HepG2 (cell line): ENCODE measurements around the gene AZU1. TPM values are rescaled to one million over a fixed set of nuclear protein-coding genes. Genes with fewer than 3 reads are reported as not detected.

Experiments
- ATAC-seq: fragments of 200-7000 bp; cut with Tn5 transposase; 3 replicates; pipeline ENCODE4 v1.9.1; 2020; ENCODE audit warnings: mild to moderate bottlenecking, moderate library complexity
- BruUV-seq: library from RNA; stranded (reverse); fragments of 400-500 nt; replicated peaks from 2 replicates; lab custom pipeline; 2021; lab: Mats Ljungman, UMichigan
- CTCF ChIA-PET: fragments of 300-600 bp; formaldehyde crosslinking; extraction: SDS; loops from one replicate; lab custom pipeline; 2021; ENCODE audit warnings: low total read pairs, inconsistent platforms, low intra/inter-chr PET ratio; lab: Yijun Ruan, JAX
- POLR2A ChIA-PET: fragments of 350-600 bp; sonication (Branson Sonifier 250); formaldehyde crosslinking; loops from one replicate; lab custom pipeline; 2020; ENCODE audit warnings: antibody characterized with exemption, inconsistent platforms; lab: Yijun Ruan, JAX
- DNase-seq: peaks from one replicate; pipeline ENCODE4 v3.0.0-alpha.2; 2015; ENCODE audit warnings: low spot score
- FAIRE-seq: peaks from 3 replicates; lab custom pipeline; 2011; peaks lifted over from hg19 to GRCh38; lab: Jason Lieb, UNC
- H2AFZ ChIP-seq: one replicate; pipeline ENCODE4 v1.6.1; 2011; ENCODE audit warnings: low read length, inconsistent platforms
- H3K27ac ChIP-seq: fragments of 300-600 bp; 3 replicates; pipeline ENCODE4 v1.8.0; 2011; ENCODE audit warnings: mixed run types, mild to moderate bottlenecking, mixed read lengths, low read length, inconsistent platforms; ENCODE audit not compliant: insufficient read depth; ENCODE audit errors: extremely low read length
- H3K27me3 ChIP-seq, 2 experiments: fragments of 200-600 bp in 1 of 2; 2 replicates in 1 of 2; 3 replicates in 1 of 2; pipeline versions ENCODE4 v1.6.0 to v1.8.0; 2011; ENCODE audit warnings: low read length in 2 of 2, mild to moderate bottlenecking in 2 of 2, moderate library complexity in 2 of 2, inconsistent platforms in 1 of 2; ENCODE audit not compliant: insufficient read depth in 2 of 2, control insufficient read depth in 1 of 2
- H3K36me3 ChIP-seq, 2 experiments: fragments of 200-600 bp in 1 of 2; replicated peaks in 1 of 2; 2 replicates in 1 of 2; 3 replicates in 1 of 2; pipeline versions ENCODE4 v1.5.1 to v1.8.0; 2011; ENCODE audit warnings: low read length in 2 of 2, inconsistent platforms in 1 of 2; ENCODE audit not compliant: insufficient read depth in 2 of 2, control insufficient read depth in 1 of 2
- H3K4me1 ChIP-seq: 2 replicates; pipeline ENCODE4 v1.5.1; 2012; ENCODE audit warnings: low read length, inconsistent platforms; ENCODE audit not compliant: insufficient read depth
- H3K4me2 ChIP-seq: 2 replicates; pipeline ENCODE4 v1.6.0; 2011; ENCODE audit warnings: low read depth, low read length, inconsistent platforms
- H3K4me3 ChIP-seq, 3 experiments: fragments of 200-600 bp in 1 of 3; sonication (generic), shearing (Covaris generic) in 1 of 3; replicated peaks in 1 of 3; 2 replicates each; pipeline ENCODE4 v1.5.1; 2011 to 2016; ENCODE audit warnings: low read length in 3 of 3, inconsistent platforms in 2 of 3, low read depth in 2 of 3, mild to moderate bottlenecking in 2 of 3, control low read depth in 1 of 3, mixed read lengths in 1 of 3; ENCODE audit not compliant: insufficient read depth in 1 of 3
- H3K79me2 ChIP-seq: one replicate; pipeline ENCODE4 v1.6.1; 2011; ENCODE audit warnings: low read length, inconsistent platforms; ENCODE audit not compliant: insufficient read depth
- H3K9ac ChIP-seq: 2 replicates; pipeline ENCODE4 v1.6.0; 2011; ENCODE audit warnings: mild to moderate bottlenecking, low read depth, low read length, inconsistent platforms; ENCODE audit not compliant: insufficient read depth
- H3K9me3 ChIP-seq: 2 replicates; pipeline ENCODE4 v1.5.1; 2012; ENCODE audit warnings: mild to moderate bottlenecking, low read length
- H4K20me1 ChIP-seq: 2 replicates; pipeline ENCODE4 v1.6.0; 2011; ENCODE audit warnings: inconsistent platforms, mild to moderate bottlenecking, low read length, moderate library complexity; ENCODE audit not compliant: insufficient read depth
- KLF9 ChIP-seq: IDR thresholded peaks from 2 replicates; pipeline ENCODE4 v1.6.1; 2016; ENCODE audit warnings: low read depth
- LBX2 ChIP-seq: sonication (generic); formaldehyde crosslinking; IDR thresholded peaks from 2 replicates; pipeline ENCODE4 v1.5.0; 2020; ENCODE audit warnings: missing genetic modification reagents, mild to moderate bottlenecking, borderline replicate concordance
- SRY ChIP-seq: sonication (generic); formaldehyde crosslinking; IDR thresholded peaks from 2 replicates; pipeline ENCODE4 v1.8.0; 2022; ENCODE audit warnings: mild to moderate bottlenecking, missing genetic modification reagents
- ZFY ChIP-seq: sonication (generic); formaldehyde crosslinking; IDR thresholded peaks from 2 replicates; pipeline ENCODE4 v1.4.0; 2020; ENCODE audit warnings: missing genetic modification reagents
- ZNF234 ChIP-seq: sonication (generic); formaldehyde crosslinking; conservative IDR thresholded peaks from 2 replicates; pipeline ENCODE4 v1.5.1; 2020; ENCODE audit warnings: mild to moderate bottlenecking, missing genetic modification reagents
- ZNF333 ChIP-seq: sonication (generic); formaldehyde crosslinking; IDR thresholded peaks from 2 replicates; pipeline ENCODE4 v1.4.0; 2020; ENCODE audit warnings: mild to moderate bottlenecking, missing genetic modification reagents, borderline replicate concordance
- ZNF468 ChIP-seq: sonication (generic); formaldehyde crosslinking; IDR thresholded peaks from 2 replicates; pipeline ENCODE4 v1.8.0; 2022; ENCODE audit warnings: mild to moderate bottlenecking, moderate library complexity, missing genetic modification reagents
- ZNF549 ChIP-seq: sonication (generic); formaldehyde crosslinking; IDR thresholded peaks from 2 replicates; pipeline ENCODE4 v1.5.0; 2020; ENCODE audit warnings: missing genetic modification reagents
- ZNF770 ChIP-seq: sonication (generic); formaldehyde crosslinking; IDR thresholded peaks from 2 replicates; pipeline ENCODE4 v1.5.0; 2020; ENCODE audit warnings: mild to moderate bottlenecking, missing genetic modification reagents
- ZSCAN29 ChIP-seq: sonication (generic); formaldehyde crosslinking; conservative IDR thresholded peaks from 2 replicates; pipeline ENCODE4 v1.4.0; 2020; ENCODE audit warnings: mild to moderate bottlenecking, missing genetic modification reagents
- WGBS: methylation state at CpG from one replicate; pipeline ENCODE4 v1.1.6; 2017; ENCODE audit warnings: low lambda C conversion rate; 5-methylcytosine and 5-hydroxymethylcytosine counted together
- in situ Hi-C: cut with HindIII; loops from 2 replicates; pipeline ENCODE4 v1.10.0; 2017; ENCODE audit warnings: low pct_unique_long_range_greater_than_20kb; ENCODE audit not compliant: extremely low pct_ligation_motif_present
- intact Hi-C: fragments of 100-400 bp; cut with micrococcal nuclease; formaldehyde crosslinking; loops from one replicate; pipeline ENCODE4 v1.10.0; 2022; ENCODE audit not compliant: unreplicated experiment
- polyA plus RNA-seq, 8 experiments: library from polyadenylated mRNA; depleted of rRNA in 3 of 8; stranded (reverse) in 7 of 8; unstranded in 1 of 8; fragments of >200 nt; fragmentation: Illumina TruSeq in 4 of 8; extraction: Trizol in 4 of 8; gene quantifications; 2 replicates each; pipeline versions ENCODE4 v1.2.1 to v1.2.3, GENCODE V29; 2011 to 2016; ENCODE audit warnings: low read depth in 4 of 8, missing spikeins in 1 of 8, mixed read lengths in 1 of 8; ENCODE audit not compliant: insufficient read depth in 1 of 8
- total RNA-seq, 5 experiments: library from RNA; depleted of rRNA; stranded (reverse); fragments of >200 nt; fragmentation: Illumina TruSeq; extraction: Trizol; gene quantifications; 2 replicates each; pipeline ENCODE4 v1.2.3, GENCODE V29; 2016; ENCODE audit warnings: low read depth in 1 of 5
- TF ChIP-seq, protein P1 (sequence below): sonication (generic); formaldehyde crosslinking; IDR thresholded peaks from 2 replicates; pipeline ENCODE4 v1.8.1; 2023; ENCODE audit warnings: mild to moderate bottlenecking, missing genetic modification reagents
- TF ChIP-seq, protein P2 (sequence below): sonication (generic); formaldehyde crosslinking; IDR thresholded peaks from 2 replicates; pipeline ENCODE4 v1.4.0; 2020; ENCODE audit warnings: missing genetic modification reagents, borderline replicate concordance

Gene AZU1
- total and polyA plus RNA-seq, 2 of the 13 experiments (the other 11 are each of a cell fraction or from before 2014, with no cell fraction given) = not detected

DNA sequence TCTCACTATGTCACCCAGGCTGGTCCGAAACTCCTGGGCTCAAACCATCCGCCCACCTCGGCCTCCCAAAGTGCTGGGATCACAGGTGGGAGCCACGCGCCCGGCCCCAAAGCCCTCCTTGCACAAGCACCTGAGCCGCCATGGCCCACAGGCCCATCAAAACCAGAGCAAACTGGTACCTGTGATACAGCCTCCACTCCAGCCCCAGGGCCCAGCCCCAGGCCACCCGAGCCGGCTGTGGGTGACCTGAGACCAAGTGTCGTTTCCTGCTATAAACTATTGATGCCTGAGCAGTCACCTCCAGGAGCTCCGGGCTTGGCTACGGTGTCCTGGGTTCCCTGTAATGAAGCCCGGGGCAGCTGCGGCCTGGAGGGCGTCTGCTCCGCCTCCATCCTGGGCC, 40.1 kb upstream of the AZU1 start:
- DNase-seq (no peak), FAIRE-seq (no peak), ATAC-seq (no peak)
- CTCF ChIA-PET = no interaction called here
- H4K20me1 ChIP-seq = no peaks in the 10 kb centered on the region
- no TSS peak for BruUV-seq
- no peak overlapping the region for H3K9ac ChIP-seq
- no peak overlapping the region for H3K4me3 ChIP-seq
- H3K4me2 ChIP-seq = no peak overlapping the region
- WGBS = 90% methylated on average over 15 of the region's 16 CpGs
- H3K79me2 ChIP-seq = peaks cover 5% of the 10 kb centered on the region
- no peak overlapping the region for H3K27ac ChIP-seq
- peaks cover 63% of the 10 kb centered on the region for H3K4me1 ChIP-seq
- POLR2A ChIA-PET = no interaction called here
- TF ChIP-seq LBX2 (CRISPR knock-in tag) (no peak), ZNF549 (no peak), KLF9 (CRISPR knock-in tag) (no peak), ZFY (no peak), ZNF468 (CRISPR knock-in tag) (no peak), ZNF234 (CRISPR knock-in tag) (no peak)
- TF ChIP-seq, protein P1, sequence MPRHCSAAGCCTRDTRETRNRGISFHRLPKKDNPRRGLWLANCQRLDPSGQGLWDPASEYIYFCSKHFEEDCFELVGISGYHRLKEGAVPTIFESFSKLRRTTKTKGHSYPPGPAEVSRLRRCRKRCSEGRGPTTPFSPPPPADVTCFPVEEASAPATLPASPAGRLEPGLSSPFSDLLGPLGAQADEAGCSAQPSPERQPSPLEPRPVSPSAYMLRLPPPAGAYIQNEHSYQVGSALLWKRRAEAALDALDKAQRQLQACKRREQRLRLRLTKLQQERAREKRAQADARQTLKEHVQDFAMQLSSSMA (CRISPR knock-in tag) = no peak
- no peaks in the 10 kb centered on the region for H3K36me3 ChIP-seq
- no peaks in the 10 kb centered on the region for H3K27me3 ChIP-seq
- in situ Hi-C loops = no loop called here
- H3K9me3 ChIP-seq = no peaks in the 10 kb centered on the region
- H2AFZ ChIP-seq = no peak overlapping the region
- intact Hi-C loops = loop anchor here (10.0 kb wide), 1 partner anchor 207 kb away; no protein-coding TSS in a partner anchor

GRCh38 chr19:788686-788982, 39.0 kb upstream of the AZU1 start:
- in situ Hi-C loops (no loop called here), intact Hi-C loops (loop anchor here (10.0 kb wide), 1 partner anchor 206 kb away; no protein-coding TSS in a partner anchor)
- FAIRE-seq (no peak), DNase-seq (no peak), ATAC-seq (no peak)
- H3K4me3 ChIP-seq = peak overlapping the region; percentile 51 to 68 (median 61); a peak in 5 of 6 replicates
- no peaks in the 10 kb centered on the region for H4K20me1 ChIP-seq
- no peak overlapping the region for H2AFZ ChIP-seq
- H3K9me3 ChIP-seq = no peaks in the 10 kb centered on the region
- no peaks in the 10 kb centered on the region for H3K36me3 ChIP-seq
- no peaks in the 10 kb centered on the region for H3K79me2 ChIP-seq
- ChIA-PET POLR2A (interaction anchor here (0.9 to 2.5 kb wide), 6 partner anchors 10 to 239 kb away, joined by 3 to 16 read pairs (median 4); no protein-coding TSS in a partner anchor), CTCF (interaction anchor here (2.1 kb wide), 1 partner anchor 18 kb away, joined by 9 read pairs; no protein-coding TSS in a partner anchor)
- H3K27me3 ChIP-seq = no peaks in the 10 kb centered on the region
- no TSS peak for BruUV-seq
- peak overlapping the region; percentile 89 for H3K27ac ChIP-seq
- H3K4me2 ChIP-seq = peak overlapping the region; percentile 83
- H3K4me1 ChIP-seq = peaks cover 61% of the 10 kb centered on the region
- 45% methylated on average over 5 of the region's 11 CpGs for WGBS
- H3K9ac ChIP-seq = peak overlapping the region; percentile 68
- TF ChIP-seq SRY (CRISPR knock-in tag) = no peak
- TF ChIP-seq ZNF770 (CRISPR knock-in tag) = no peak
- TF ChIP-seq, protein P2, sequence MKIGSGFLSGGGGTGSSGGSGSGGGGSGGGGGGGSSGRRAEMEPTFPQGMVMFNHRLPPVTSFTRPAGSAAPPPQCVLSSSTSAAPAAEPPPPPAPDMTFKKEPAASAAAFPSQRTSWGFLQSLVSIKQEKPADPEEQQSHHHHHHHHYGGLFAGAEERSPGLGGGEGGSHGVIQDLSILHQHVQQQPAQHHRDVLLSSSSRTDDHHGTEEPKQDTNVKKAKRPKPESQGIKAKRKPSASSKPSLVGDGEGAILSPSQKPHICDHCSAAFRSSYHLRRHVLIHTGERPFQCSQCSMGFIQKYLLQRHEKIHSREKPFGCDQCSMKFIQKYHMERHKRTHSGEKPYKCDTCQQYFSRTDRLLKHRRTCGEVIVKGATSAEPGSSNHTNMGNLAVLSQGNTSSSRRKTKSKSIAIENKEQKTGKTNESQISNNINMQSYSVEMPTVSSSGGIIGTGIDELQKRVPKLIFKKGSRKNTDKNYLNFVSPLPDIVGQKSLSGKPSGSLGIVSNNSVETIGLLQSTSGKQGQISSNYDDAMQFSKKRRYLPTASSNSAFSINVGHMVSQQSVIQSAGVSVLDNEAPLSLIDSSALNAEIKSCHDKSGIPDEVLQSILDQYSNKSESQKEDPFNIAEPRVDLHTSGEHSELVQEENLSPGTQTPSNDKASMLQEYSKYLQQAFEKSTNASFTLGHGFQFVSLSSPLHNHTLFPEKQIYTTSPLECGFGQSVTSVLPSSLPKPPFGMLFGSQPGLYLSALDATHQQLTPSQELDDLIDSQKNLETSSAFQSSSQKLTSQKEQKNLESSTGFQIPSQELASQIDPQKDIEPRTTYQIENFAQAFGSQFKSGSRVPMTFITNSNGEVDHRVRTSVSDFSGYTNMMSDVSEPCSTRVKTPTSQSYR = peak; percentile 44; the same call in 1 of the 2 replicates
- 0 out of 2 replicates have a peak, but pooled peaks have one; percentile 8 for TF ChIP-seq ZSCAN29 (CRISPR knock-in tag)
- peak; percentile 6; the same call in 1 of the 2 replicates for TF ChIP-seq ZNF333 (CRISPR knock-in tag)
